Memory B cell (primary cell): ENCODE data around the gene ATP2C1.
"Not testable (repeated sequence)": the region's sequence is repeated elsewhere in the genome, so short reads cannot be mapped to it uniquely, and the experiment has no call there.

ENCODE experiments used
- ATAC-seq: fragments of 150-1000 bp; cut with Tn5 transposase; 2 replicates; pipeline ENCODE4 v1.10.0; 2021; ENCODE audit warnings: low read depth, mild to moderate bottlenecking, moderate library complexity
- DNase-seq, 2 donors: peaks; one replicate each; pipeline ENCODE4 v3.0.0; 2022; ENCODE audit warnings: low spot score in 2 of 2
- H3K27ac Mint-ChIP-seq: one replicate; pipeline ENCODE4 v1.8.0; 2022; ENCODE audit warnings: mild to moderate bottlenecking, moderate library complexity, mixed read lengths
- H3K27me3 Mint-ChIP-seq: one replicate; pipeline ENCODE4 v1.8.0; 2022; ENCODE audit warnings: mixed read lengths
- H3K36me3 Mint-ChIP-seq: one replicate; pipeline ENCODE4 v1.8.0; 2022; ENCODE audit warnings: mild to moderate bottlenecking, mixed read lengths
- H3K4me1 Mint-ChIP-seq: one replicate; pipeline ENCODE4 v1.8.0; 2022; ENCODE audit warnings: mixed read lengths
- H3K4me3 Mint-ChIP-seq: one replicate; pipeline ENCODE4 v1.8.0; 2022; ENCODE audit warnings: mild to moderate bottlenecking, moderate library complexity, mixed read lengths
- H3K9me3 Mint-ChIP-seq: one replicate; pipeline ENCODE4 v1.8.0; 2022; ENCODE audit warnings: mixed read lengths

The ATP2C1 gene, protein sequence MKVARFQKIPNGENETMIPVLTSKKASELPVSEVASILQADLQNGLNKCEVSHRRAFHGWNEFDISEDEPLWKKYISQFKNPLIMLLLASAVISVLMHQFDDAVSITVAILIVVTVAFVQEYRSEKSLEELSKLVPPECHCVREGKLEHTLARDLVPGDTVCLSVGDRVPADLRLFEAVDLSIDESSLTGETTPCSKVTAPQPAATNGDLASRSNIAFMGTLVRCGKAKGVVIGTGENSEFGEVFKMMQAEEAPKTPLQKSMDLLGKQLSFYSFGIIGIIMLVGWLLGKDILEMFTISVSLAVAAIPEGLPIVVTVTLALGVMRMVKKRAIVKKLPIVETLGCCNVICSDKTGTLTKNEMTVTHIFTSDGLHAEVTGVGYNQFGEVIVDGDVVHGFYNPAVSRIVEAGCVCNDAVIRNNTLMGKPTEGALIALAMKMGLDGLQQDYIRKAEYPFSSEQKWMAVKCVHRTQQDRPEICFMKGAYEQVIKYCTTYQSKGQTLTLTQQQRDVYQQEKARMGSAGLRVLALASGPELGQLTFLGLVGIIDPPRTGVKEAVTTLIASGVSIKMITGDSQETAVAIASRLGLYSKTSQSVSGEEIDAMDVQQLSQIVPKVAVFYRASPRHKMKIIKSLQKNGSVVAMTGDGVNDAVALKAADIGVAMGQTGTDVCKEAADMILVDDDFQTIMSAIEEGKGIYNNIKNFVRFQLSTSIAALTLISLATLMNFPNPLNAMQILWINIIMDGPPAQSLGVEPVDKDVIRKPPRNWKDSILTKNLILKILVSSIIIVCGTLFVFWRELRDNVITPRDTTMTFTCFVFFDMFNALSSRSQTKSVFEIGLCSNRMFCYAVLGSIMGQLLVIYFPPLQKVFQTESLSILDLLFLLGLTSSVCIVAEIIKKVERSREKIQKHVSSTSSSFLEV

GRCh38 chr3:130893376-130894129, at the start of gene ATP2C1:
Gene ATP2C1 (plus strand): TSS chr3:130894084. CDS start chr3:130894770, 686 bp downstream.
- ATAC-seq = peak; percentile 86
- Mint-ChIP-seq H3K4me3 (peak within 1 kb of the TSS; percentile 98), H3K36me3 (peaks cover 2% of the 10 kb centered on the region), H3K27ac (peak within 1 kb of the TSS; percentile 98), H3K27me3 (peaks cover 2% of the 10 kb centered on the region), H3K9me3 (no peaks in the 10 kb centered on the region), H3K4me1 (peaks cover 22% of the 10 kb centered on the region)
- peak; percentile 87 to 91 for DNase-seq

- H3K4me1 Mint-ChIP-seq = peaks cover 6% of the 10 kb centered on the region
- peaks cover 4% of the 10 kb centered on the region for H3K27me3 Mint-ChIP-seq
- DNase-seq = no peak
- no peaks in the 10 kb centered on the region for H3K36me3 Mint-ChIP-seq
- H3K4me3 Mint-ChIP-seq = no peak overlapping the region
- H3K27ac Mint-ChIP-seq = no peak overlapping the region
- no peaks in the 10 kb centered on the region for H3K9me3 Mint-ChIP-seq
- no peak for ATAC-seq
Measured at GRCh38 chr3:130844462-130844861, 49.4 kb upstream of the ATP2C1 start.

- Mint-ChIP-seq H3K27ac (no peak overlapping the region), H3K27me3 (peaks cover 4% of the 10 kb centered on the region), H3K9me3 (no peaks in the 10 kb centered on the region), H3K4me1 (peaks cover 11% of the 10 kb centered on the region), H3K36me3 (no peaks in the 10 kb centered on the region), H3K4me3 (no peak overlapping the region)
- ATAC-seq = no peak
- no peak for DNase-seq
Measured at GRCh38 chr3:130846181-130846580, 47.7 kb upstream of the ATP2C1 start.

- Mint-ChIP-seq H3K4me1 (peaks cover 11% of the 10 kb centered on the region), H3K36me3 (no peaks in the 10 kb centered on the region), H3K4me3 (no peak overlapping the region), H3K27ac (no peak overlapping the region), H3K27me3 (peaks cover 4% of the 10 kb centered on the region), H3K9me3 (no peaks in the 10 kb centered on the region)
- ATAC-seq = no peak
- no peak for DNase-seq
Measured at GRCh38 chr3:130849091-130849552, 44.8 kb upstream of the ATP2C1 start.

DNA sequence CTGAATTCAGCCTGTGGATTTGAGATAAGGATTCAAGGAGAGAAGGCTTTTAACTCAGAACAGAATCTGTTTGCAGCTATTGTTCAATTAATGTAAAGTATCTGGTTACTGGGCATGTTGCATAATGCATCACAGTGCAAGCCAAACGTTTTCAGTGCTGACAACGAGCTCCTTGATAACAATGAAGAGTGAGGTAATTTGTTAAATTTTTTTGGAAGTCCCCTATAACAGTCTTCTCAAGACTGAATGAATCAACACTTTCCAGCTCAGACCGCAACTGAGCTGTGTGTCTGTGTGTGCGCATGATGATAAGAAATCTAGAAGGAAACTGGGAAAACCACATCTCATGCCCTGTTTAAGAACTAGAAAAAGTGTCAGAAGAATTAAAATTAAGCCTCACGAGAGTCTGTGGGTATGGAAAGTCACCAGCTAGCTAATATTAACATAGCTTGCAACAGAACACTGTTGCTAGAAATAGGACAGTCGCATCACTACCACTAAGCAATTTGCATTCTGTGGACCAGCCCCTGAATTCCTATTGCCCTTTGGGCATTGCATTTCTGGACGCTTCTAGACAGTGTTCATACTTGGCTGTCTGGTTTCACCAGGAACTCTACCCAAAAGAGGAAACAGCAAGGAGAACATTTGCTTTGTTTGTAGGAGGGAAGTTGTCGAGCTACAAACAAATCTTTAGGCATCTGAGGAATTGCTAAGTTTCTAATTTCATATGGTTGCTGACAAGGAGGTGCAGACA, 43.7 kb upstream of the ATP2C1 start:
- peak overlapping the region; percentile 21 for H3K4me3 Mint-ChIP-seq
- DNase-seq (no peak), ATAC-seq (peak; percentile 85)
- H3K27ac Mint-ChIP-seq = peak overlapping the region; percentile 67
- H3K9me3 Mint-ChIP-seq = no peaks in the 10 kb centered on the region
- no peaks in the 10 kb centered on the region for H3K36me3 Mint-ChIP-seq
- peaks cover 11% of the 10 kb centered on the region for H3K4me1 Mint-ChIP-seq
- peaks cover 4% of the 10 kb centered on the region for H3K27me3 Mint-ChIP-seq

DNA sequence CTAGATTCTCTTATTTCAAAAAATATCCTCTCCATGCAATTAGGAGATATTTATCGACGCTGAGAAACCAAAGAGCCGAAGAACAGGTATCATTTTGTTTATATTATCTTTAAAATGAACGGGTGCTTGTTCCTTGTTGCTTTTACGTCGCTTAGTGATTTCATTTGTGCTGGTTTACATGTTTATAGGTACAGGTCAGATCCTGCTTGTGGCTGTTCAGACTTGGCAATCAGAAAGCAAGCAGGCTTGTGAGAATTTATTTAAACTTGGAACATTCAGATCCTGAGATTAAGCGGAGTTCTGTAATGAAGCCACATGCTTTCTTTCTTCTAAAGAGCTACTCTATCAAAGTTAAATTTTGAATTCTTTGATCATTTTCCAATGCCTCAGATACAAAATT, 43.0 kb upstream of the ATP2C1 start:
- H3K27ac Mint-ChIP-seq = peak overlapping the region; percentile 67
- H3K4me3 Mint-ChIP-seq = peak overlapping the region; percentile 21
- H3K4me1 Mint-ChIP-seq = peaks cover 11% of the 10 kb centered on the region
- H3K36me3 Mint-ChIP-seq = no peaks in the 10 kb centered on the region
- peaks cover 2% of the 10 kb centered on the region for H3K27me3 Mint-ChIP-seq
- no peak for ATAC-seq
- no peak for DNase-seq
- H3K9me3 Mint-ChIP-seq = no peaks in the 10 kb centered on the region

DNA sequence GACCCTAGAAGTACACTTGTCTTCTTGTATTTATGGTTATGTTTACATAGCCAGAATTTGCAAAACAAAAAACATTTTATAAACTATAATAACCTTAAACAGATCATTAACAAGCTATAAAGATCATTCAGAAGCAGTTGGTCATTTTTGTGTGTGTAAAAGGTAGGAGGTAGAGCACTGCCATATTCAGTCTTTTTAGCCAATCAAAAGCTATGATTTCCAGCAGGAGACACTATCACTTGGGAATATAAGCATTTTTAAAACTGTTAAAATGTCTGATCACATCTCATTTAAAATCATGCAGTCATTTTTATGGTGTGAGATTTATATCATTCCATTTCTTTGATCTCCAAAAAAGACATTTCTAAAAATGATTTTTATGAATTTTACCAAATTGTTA, 42.6 kb upstream of the ATP2C1 start:
- Mint-ChIP-seq H3K36me3 (no peaks in the 10 kb centered on the region), H3K4me3 (no peak overlapping the region), H3K27me3 (peaks cover 2% of the 10 kb centered on the region), H3K27ac (no peak overlapping the region), H3K9me3 (no peaks in the 10 kb centered on the region), H3K4me1 (peaks cover 11% of the 10 kb centered on the region)
- ATAC-seq (no peak), DNase-seq (no peak)

DNA sequence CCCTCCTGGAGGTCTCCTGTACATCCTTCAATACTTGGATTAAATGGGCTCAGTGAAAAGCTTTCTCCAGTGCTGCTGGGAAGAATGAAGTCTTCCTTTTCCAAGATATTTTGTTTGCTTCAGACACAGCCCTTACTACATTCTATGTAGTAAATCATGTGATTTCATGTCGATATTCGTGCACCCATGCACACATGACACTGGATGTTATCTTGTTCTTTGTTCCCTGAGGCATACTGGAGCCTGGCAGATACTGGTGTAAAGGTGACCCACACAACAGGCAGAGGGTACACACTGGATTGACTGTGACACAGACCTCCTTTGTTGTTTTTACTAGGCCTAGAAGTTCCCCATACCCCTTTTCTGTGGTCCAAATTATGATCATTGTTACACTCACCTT, 40.3 kb upstream of the ATP2C1 start:
- Mint-ChIP-seq H3K27me3 (peaks cover 4% of the 10 kb centered on the region), H3K27ac (no peak overlapping the region), H3K4me1 (peaks cover 11% of the 10 kb centered on the region), H3K9me3 (no peaks in the 10 kb centered on the region), H3K36me3 (no peaks in the 10 kb centered on the region), H3K4me3 (no peak overlapping the region)
- ATAC-seq (no peak), DNase-seq (no peak)

- no peak overlapping the region for H3K27ac Mint-ChIP-seq
- peaks cover 6% of the 10 kb centered on the region for H3K27me3 Mint-ChIP-seq
- peaks cover 11% of the 10 kb centered on the region for H3K4me1 Mint-ChIP-seq
- H3K4me3 Mint-ChIP-seq = no peak overlapping the region
- DNase-seq = no peak
- H3K36me3 Mint-ChIP-seq = no peaks in the 10 kb centered on the region
- no peaks in the 10 kb centered on the region for H3K9me3 Mint-ChIP-seq
- no peak for ATAC-seq
Measured at GRCh38 chr3:130854208-130854864, 39.5 kb upstream of the ATP2C1 start.

DNA sequence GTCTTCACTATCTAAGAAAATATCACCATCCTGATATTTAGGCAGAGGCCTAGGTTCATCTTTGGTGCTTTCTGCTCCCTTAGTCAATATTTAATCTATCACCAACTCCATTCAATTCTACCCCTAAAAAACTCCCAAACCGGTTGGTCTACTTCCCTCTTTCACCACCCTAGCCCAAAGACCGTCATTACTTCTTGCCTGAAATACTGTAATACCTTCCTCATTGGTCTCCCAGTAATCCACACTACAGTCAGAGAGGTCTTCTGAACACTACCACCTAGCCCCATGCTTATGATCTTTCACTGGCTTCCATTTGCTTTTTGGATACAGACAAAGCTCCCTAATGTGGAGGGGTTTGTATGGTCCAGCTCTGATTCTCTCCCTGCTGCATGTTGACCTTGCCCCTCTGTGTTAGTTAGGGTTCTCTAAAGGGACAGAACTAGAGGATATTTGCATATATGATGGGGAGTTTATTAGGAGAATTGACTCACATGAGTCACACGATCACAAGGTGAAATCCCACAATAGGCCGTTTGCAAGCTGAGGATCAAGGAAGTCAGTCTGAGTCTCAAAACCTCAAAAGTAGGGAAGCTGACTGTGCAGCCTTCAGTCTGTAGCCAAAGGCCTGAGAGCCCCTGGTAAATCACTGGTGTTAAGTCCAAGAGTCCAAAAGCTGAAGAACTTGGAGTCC, 36.4 kb upstream of the ATP2C1 start:
- peaks cover 7% of the 10 kb centered on the region for H3K27me3 Mint-ChIP-seq
- ATAC-seq = no peak
- no peaks in the 10 kb centered on the region for H3K9me3 Mint-ChIP-seq

DNA sequence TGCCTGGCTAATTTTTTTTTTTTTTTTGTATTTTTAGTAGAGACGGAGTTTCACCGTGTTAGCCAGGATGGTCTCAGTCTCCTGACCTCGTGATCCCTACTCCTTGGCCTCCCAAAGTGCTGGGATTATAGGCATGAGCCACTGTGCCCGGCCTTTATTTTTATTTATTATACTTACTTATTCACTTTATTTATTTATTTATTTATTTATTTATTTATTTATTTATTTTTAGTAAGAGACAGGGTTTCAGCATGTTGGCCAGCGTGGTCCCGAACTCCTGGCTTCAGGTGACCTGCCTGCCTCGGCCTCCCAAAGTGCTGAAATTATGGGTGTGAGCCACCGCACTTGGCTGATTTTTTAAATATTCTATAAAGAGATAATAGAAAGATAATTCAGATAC, 31.8 kb upstream of the ATP2C1 start:
- H3K36me3 Mint-ChIP-seq, H3K27ac Mint-ChIP-seq, H3K27me3 Mint-ChIP-seq, H3K9me3 Mint-ChIP-seq, ATAC-seq, H3K4me1 Mint-ChIP-seq, H3K4me3 Mint-ChIP-seq, DNase-seq: not testable (repeated sequence)

More for the DNA sequence above, 36.4 kb upstream of the ATP2C1 start:
- no peak overlapping the region for H3K4me3 Mint-ChIP-seq
- no peaks in the 10 kb centered on the region for H3K36me3 Mint-ChIP-seq
- no peak overlapping the region for H3K27ac Mint-ChIP-seq
- DNase-seq = no peak
- no peaks in the 10 kb centered on the region for H3K4me1 Mint-ChIP-seq

DNA sequence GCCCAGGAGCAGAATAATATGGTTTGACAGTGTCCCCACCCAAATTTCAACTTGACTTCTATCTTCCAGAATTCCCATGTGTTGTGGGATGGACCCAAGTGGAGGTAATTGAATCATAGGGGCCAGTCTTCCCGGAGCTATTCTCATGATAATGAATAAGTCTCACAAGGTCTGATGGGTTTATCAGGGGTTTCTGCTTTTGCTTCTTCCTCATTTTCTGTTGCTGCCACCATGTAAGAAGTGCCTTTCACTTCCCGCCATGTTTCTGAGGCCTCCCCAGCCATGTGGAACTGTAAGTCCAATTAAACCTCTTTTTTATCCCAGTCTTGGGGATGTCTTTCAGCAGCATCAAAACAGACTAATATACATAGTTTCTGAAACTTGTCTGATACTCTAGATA, 28.4 kb upstream of the ATP2C1 start:
- Mint-ChIP-seq H3K27me3 (no peaks in the 10 kb centered on the region), H3K4me1 (no peaks in the 10 kb centered on the region), H3K27ac (no peak overlapping the region), H3K4me3 (no peak overlapping the region), H3K36me3 (no peaks in the 10 kb centered on the region), H3K9me3 (peaks cover 2% of the 10 kb centered on the region)
- ATAC-seq (no peak), DNase-seq (no peak)
